ENCODE measurements around the gene DPEP2. TPM values are rescaled to one million over a fixed set of nuclear protein-coding genes. Genes with fewer than 3 reads are reported as not detected.
"Not testable (repeated sequence)": the region's sequence is repeated elsewhere in the genome, so short reads cannot be mapped to it uniquely, and the experiment has no call there.

The DPEP2 gene
- total RNA-seq, 1 donor from 2014 or later = not detected

DNA sequence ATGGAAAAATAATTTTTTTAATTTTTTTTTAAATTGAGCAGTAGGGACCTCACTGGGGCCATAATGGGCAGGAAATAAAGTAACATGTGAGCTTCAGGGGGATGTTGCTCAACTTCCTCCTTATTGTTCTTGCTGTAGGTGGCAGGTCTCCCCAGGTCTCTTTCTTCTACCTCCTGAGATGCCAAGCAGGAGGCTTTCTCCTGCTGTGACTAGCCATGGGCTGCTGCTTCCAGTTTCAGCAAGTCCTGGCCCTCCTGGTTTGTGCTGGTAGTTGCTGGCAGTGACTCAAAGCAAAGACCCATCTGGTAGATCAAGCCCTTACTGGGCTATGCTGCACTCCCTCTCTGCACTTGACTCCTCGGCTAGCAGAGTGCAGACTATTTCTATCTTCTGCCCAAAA lies 14.2 kb upstream of the DPEP2 start:
- no peaks in the 10 kb centered on the region for H3K36me3 ChIP-seq (ENCODE audit: control insufficient read depth, insufficient read depth, low read length)
- no peak for DNase-seq (ENCODE audit: low read depth)
- H3K27me3 ChIP-seq (ENCODE audit: control insufficient read depth, insufficient read depth, low read length) = no peaks in the 10 kb centered on the region
- TF ChIP-seq, protein P1, sequence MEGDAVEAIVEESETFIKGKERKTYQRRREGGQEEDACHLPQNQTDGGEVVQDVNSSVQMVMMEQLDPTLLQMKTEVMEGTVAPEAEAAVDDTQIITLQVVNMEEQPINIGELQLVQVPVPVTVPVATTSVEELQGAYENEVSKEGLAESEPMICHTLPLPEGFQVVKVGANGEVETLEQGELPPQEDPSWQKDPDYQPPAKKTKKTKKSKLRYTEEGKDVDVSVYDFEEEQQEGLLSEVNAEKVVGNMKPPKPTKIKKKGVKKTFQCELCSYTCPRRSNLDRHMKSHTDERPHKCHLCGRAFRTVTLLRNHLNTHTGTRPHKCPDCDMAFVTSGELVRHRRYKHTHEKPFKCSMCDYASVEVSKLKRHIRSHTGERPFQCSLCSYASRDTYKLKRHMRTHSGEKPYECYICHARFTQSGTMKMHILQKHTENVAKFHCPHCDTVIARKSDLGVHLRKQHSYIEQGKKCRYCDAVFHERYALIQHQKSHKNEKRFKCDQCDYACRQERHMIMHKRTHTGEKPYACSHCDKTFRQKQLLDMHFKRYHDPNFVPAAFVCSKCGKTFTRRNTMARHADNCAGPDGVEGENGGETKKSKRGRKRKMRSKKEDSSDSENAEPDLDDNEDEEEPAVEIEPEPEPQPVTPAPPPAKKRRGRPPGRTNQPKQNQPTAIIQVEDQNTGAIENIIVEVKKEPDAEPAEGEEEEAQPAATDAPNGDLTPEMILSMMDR (IDR thresholded peaks at IDR 0.05; ENCODE audit: insufficient read depth, low read length, poor library complexity, severe bottlenecking) = no peak
- H3K4me3 ChIP-seq (ENCODE audit: low read depth, low read length) = no peak overlapping the region

DNA sequence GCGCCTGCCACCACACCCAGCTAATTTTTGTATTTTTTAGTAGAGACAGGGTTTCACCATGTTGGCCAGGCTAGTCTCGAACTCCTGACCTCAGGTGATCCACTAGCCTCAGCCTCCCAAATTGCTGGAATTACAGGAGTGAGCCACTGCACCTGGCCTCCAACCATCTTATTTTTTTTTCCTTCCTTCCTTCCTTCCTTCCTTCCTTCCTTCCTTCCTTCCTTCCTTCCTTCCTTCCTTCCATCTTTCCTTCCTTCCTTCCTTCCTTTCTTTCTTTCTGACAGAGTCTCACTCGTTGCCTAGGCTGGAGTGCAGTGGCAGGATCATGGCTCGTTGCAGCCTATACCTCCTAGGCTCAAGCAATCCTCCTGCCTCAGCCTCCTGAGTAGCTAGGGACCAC lies 10.6 kb upstream of the DPEP2 start:
- DNase-seq (ENCODE audit: low read depth); H3K27me3 ChIP-seq (ENCODE audit: control insufficient read depth, insufficient read depth, low read length): not testable (repeated sequence)

DNA sequence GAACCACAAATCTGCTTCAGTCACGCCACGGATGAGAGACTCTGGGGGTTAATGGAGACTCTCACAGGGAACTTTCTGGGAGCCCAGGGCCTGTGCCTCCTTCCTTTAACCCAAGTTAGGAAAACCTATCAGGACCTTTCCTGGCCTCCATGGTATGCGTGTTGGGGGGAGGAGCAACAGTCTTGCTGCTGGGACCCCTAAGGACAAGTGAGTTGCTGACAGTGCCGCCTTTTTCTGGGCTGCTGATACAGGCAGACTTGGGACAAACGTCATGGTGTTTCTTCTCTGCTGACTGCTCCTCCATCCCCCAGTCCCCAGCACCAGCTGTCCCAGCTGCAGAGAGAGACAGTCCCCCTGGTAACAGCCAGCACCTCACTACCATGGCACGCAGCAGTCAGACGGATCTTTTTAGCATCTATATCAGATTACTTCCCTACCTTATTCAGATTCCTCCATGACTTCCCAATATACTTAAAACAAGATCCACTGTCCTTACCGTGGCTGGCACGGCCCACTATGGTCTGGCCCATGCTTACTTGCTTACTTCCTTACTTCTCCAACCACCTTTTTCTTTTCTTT lies 10.0 kb upstream of the DPEP2 start:
- no peak for DNase-seq (ENCODE audit: low read depth)
- Histone ChIP-seq H3K27me3 (ENCODE audit: control insufficient read depth, insufficient read depth, low read length) (no peaks in the 10 kb centered on the region), H3K4me3 (ENCODE audit: low read depth, low read length) (no peak overlapping the region), H3K36me3 (ENCODE audit: control insufficient read depth, insufficient read depth, low read length) (no peaks in the 10 kb centered on the region)
- TF ChIP-seq, protein P1 (IDR thresholded peaks at IDR 0.05; ENCODE audit: insufficient read depth, low read length, poor library complexity, severe bottlenecking) = no peak

More for the DNA sequence above, 10.6 kb upstream of the DPEP2 start:
- not testable (repeated sequence) for H3K4me3 ChIP-seq (ENCODE audit: low read depth, low read length); H3K36me3 ChIP-seq (ENCODE audit: control insufficient read depth, insufficient read depth, low read length)

DNA sequence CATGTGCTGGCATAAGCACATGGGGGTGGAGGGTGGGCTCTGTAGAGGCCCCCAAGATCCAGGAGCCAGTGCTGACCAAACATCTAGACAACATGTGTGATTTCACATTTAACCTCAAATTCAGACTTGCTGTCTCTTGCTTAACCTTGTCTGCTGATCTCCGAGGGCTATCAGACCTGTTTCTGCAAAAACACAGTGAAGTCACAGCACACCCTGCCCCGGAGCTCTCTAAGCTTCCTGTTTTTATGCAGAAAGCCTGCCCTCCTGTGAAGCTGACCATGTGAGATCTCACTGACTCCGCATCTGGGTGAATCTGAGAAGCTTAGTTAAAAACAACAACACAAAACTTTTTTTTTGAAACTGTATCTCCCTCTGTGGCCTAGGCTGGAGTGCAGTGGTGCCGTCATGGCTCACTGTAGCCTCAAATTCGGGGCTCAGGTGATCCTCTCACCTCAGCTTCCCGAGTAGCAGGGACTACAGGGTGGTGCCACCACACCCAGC lies 6.6 kb upstream of the DPEP2 start:
- TF ChIP-seq, protein P1 (IDR thresholded peaks at IDR 0.05; ENCODE audit: insufficient read depth, low read length, poor library complexity, severe bottlenecking) = no peak
- DNase-seq (ENCODE audit: low read depth) = no peak
- H3K4me3 ChIP-seq (ENCODE audit: low read depth, low read length) = no peak overlapping the region
- no peaks in the 10 kb centered on the region for H3K36me3 ChIP-seq (ENCODE audit: control insufficient read depth, insufficient read depth, low read length)
- no peaks in the 10 kb centered on the region for H3K27me3 ChIP-seq (ENCODE audit: control insufficient read depth, insufficient read depth, low read length)

DNA sequence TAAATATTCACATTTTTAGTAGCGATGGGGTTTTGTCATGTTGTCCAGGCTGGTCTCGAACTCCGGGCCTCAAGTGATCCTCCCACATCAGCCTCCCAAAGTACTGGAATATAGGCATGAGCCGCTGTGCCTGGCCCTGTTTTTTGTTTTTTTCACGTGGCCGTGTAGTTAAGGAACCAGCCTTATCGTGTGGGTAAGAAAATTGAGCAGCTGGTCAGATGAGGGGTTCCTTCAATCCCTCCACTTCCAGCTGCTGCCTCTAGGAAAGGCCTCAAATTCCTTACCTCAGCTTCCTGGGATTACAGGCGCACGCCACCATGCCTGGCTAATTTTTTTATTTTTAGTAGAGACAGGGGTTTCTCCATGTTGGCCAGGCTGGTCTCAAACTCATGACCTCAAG lies 5.9 kb upstream of the DPEP2 start:
- TF ChIP-seq, protein P1 (IDR thresholded peaks at IDR 0.05; ENCODE audit: insufficient read depth, low read length, poor library complexity, severe bottlenecking) = no peak
- DNase-seq (ENCODE audit: low read depth) = no peak
- Histone ChIP-seq H3K4me3 (ENCODE audit: low read depth, low read length) (no peak overlapping the region), H3K36me3 (ENCODE audit: control insufficient read depth, insufficient read depth, low read length) (no peaks in the 10 kb centered on the region), H3K27me3 (ENCODE audit: control insufficient read depth, insufficient read depth, low read length) (no peaks in the 10 kb centered on the region)

DNA sequence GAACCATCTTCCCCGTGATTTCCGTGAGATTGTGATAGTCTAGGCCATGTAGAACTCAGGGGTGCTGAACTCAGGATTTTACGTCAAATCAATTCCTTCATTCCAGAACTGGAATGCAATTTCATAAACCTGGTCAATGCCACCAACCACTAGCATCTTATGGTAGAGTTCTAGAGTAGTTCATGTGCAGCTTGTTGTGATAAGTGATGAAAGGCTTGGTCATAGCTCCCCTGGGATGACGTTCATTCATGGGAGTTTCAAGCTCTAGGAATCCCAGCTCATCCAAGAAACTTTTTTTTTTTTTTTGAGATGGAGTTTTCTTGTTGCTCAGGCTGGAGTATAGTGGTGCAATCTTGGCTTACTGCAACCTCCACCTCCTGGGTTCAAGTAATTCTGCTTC lies 3.7 kb upstream of the DPEP2 start:
- no peaks in the 10 kb centered on the region for H3K36me3 ChIP-seq (ENCODE audit: control insufficient read depth, insufficient read depth, low read length)
- DNase-seq (ENCODE audit: low read depth) = no peak
- H3K27me3 ChIP-seq (ENCODE audit: control insufficient read depth, insufficient read depth, low read length) = no peaks in the 10 kb centered on the region
- H3K4me3 ChIP-seq (ENCODE audit: low read depth, low read length) = no peak overlapping the region
- TF ChIP-seq, protein P1 (IDR thresholded peaks at IDR 0.05; ENCODE audit: insufficient read depth, low read length, poor library complexity, severe bottlenecking) = no peak

Data from kidney epithelial cell (primary cell).